Esophagus squamous epithelium (tissue), 5 donors: ENCODE measurements around the gene FAM171A1. TPM values are rescaled to one million over a fixed set of nuclear protein-coding genes. Genes with fewer than 3 reads are reported as not detected.

Source experiments
- DNase-seq: peaks from one replicate; lab custom pipeline; 2025; lab: John Stamatoyannopoulos, UW
- H3K27ac ChIP-seq, 4 donors: fragments of 200-600 bp; sonication (generic); one replicate each; pipeline ENCODE4 v1.5.1; 2016 to 2019; ENCODE audit warnings: mild to moderate bottlenecking in 1 of 4
- H3K27me3 ChIP-seq, 4 donors: fragments of 200-600 bp; sonication (generic); 1 replicate in 3 of 4; 2 replicates in 1 of 4; pipeline versions ENCODE4 v1.5.1 to v1.6.0; 2017 to 2021; ENCODE audit warnings: antibody characterized with exemption in 1 of 4
- H3K36me3 ChIP-seq, 3 donors: fragments of 200-600 bp; sonication (generic); one replicate each; pipeline ENCODE4 v1.5.1; 2016 to 2019
- H3K4me1 ChIP-seq, 3 donors: fragments of 200-600 bp; sonication (generic); one replicate each; pipeline ENCODE4 v1.5.1; 2017 to 2019
- H3K4me3 ChIP-seq, 4 donors: fragments of 200-600 bp; sonication (generic); 1 replicate in 3 of 4; 2 replicates in 1 of 4; pipeline ENCODE4 v1.5.1; 2016 to 2019; ENCODE audit warnings: mild to moderate bottlenecking in 2 of 4, moderate library complexity in 1 of 4
- H3K9me3 ChIP-seq, 3 donors: fragments of 200-600 bp; sonication (generic); one replicate each; pipeline ENCODE4 v1.5.1; 2016 to 2019
- CTCF ChIP-seq, 6 experiments: fragments of 450-650 bp in 4 of 6; fragments of 200-600 bp in 2 of 6; sonication (generic) in 2 of 6; IDR thresholded peaks; one replicate each; pipeline ENCODE4 v1.5.1; 2016 to 2019; ENCODE audit warnings: antibody characterized with exemption in 6 of 6, mild to moderate bottlenecking in 4 of 6, moderate library complexity in 4 of 6
- POLR2A ChIP-seq, 4 donors: fragments of 450-650 bp; IDR thresholded peaks; one replicate each; pipeline ENCODE4 v1.6.1; 2017; ENCODE audit warnings: antibody characterized with exemption in 4 of 4, mild to moderate bottlenecking in 4 of 4, moderate library complexity in 3 of 4
- WGBS, 2 donors: methylation state at CpG; one replicate each; pipeline ENCODE4 v1.1.5; 2018; 5-methylcytosine and 5-hydroxymethylcytosine counted together
- intact Hi-C: fragments of 100-400 bp; cut with DNase I; formaldehyde crosslinking; loops from one replicate; pipeline ENCODE4 v1.15.0; 2022
- total RNA-seq, 4 donors: library from RNA; depleted of rRNA; stranded (reverse); fragments of >200 nt; gene quantifications; one replicate each; pipeline ENCODE4 v1.1.0, GENCODE V29; 2016
- donor health status: DM: yes; HTN: yes; CAD: no.

Gene FAM171A1
- total RNA-seq, 4 donors from 2014 or later: 3.8 to 10.9 (median 5.3) TPM

GRCh38 chr10:15331461-15331860, 39.6 kb downstream of the FAM171A1 start:
- DNase-seq: no peak
- no peak overlapping the region for H3K4me3 ChIP-seq
- no peaks in the 10 kb centered on the region for H3K27me3 ChIP-seq
- intact Hi-C loops: no loop called here
- no peaks in the 10 kb centered on the region for H3K36me3 ChIP-seq
- H3K9me3 ChIP-seq: no peaks in the 10 kb centered on the region
- WGBS, 2 donors: 70 to 90% methylated on average over 1 of the region's 1 CpG
- H3K27ac ChIP-seq: no peak overlapping the region
- TF ChIP-seq POLR2A (IDR thresholded peaks at IDR 0.05): no peak
- TF ChIP-seq CTCF (IDR thresholded peaks at IDR 0.05): no peak
- H3K4me1 ChIP-seq: peaks cover 0 to 11% (median 2%) of the 10 kb centered on the region in 3 donors

- WGBS, 2 donors: 63 to 64% methylated on average over 2 of the region's 2 CpGs
- H3K9me3 ChIP-seq: no peaks in the 10 kb centered on the region
- no peaks in the 10 kb centered on the region for H3K36me3 ChIP-seq
- H3K4me3 ChIP-seq: no peak overlapping the region
- intact Hi-C loops: no loop called here
- H3K27ac ChIP-seq: no peak overlapping the region
- no peak for TF ChIP-seq CTCF (IDR thresholded peaks at IDR 0.05)
- TF ChIP-seq POLR2A (IDR thresholded peaks at IDR 0.05): no peak
- H3K4me1 ChIP-seq: peaks cover 0 to 16% (median 3%) of the 10 kb centered on the region in 3 donors
- H3K27me3 ChIP-seq: no peaks in the 10 kb centered on the region
- DNase-seq: no peak
These were observed 41.7 kb downstream of the FAM171A1 start for GRCh38 chr10:15329437-15329836.

- DNase-seq: no peak
- Histone ChIP-seq H3K27ac (peak overlapping the region in 3 of 4 donors; percentile 42 to 72 (median 71)), H3K27me3 (no peaks in the 10 kb centered on the region), H3K4me1 (peaks cover 0 to 35% (median 3%) of the 10 kb centered on the region in 3 donors), H3K4me3 (peak overlapping the region in 1 of 4 donors; percentile 15), H3K9me3 (no peaks in the 10 kb centered on the region), H3K36me3 (no peaks in the 10 kb centered on the region)
- WGBS, 2 donors: 20 to 32% methylated on average over 4 of the region's 4 CpGs
- TF ChIP-seq CTCF (IDR thresholded peaks at IDR 0.05) (no peak), POLR2A (IDR thresholded peaks at IDR 0.05) (no peak)
- intact Hi-C loops: no loop called here
These were observed 45.2 kb downstream of the FAM171A1 start for GRCh38 chr10:15325944-15326284.

- peak overlapping the region in 3 of 4 donors; percentile 42 to 72 (median 71) for H3K27ac ChIP-seq
- no peak for DNase-seq
- H3K9me3 ChIP-seq: no peaks in the 10 kb centered on the region
- intact Hi-C loops: no loop called here
- TF ChIP-seq POLR2A (IDR thresholded peaks at IDR 0.05) (no peak), CTCF (IDR thresholded peaks at IDR 0.05) (no peak)
- H3K4me3 ChIP-seq: peak overlapping the region in 1 of 4 donors; percentile 15
- peaks cover 0 to 39% (median 3%) of the 10 kb centered on the region in 3 donors for H3K4me1 ChIP-seq
- WGBS, 2 donors: 40 to 54% methylated on average over 16 to 19 of the region's 20 CpGs
- H3K36me3 ChIP-seq: no peaks in the 10 kb centered on the region
- no peaks in the 10 kb centered on the region for H3K27me3 ChIP-seq
These were observed 45.7 kb downstream of the FAM171A1 start for GRCh38 chr10:15325243-15325943.

- intact Hi-C loops: no loop called here
- H3K36me3 ChIP-seq: no peaks in the 10 kb centered on the region
- H3K27me3 ChIP-seq: no peaks in the 10 kb centered on the region
- no peak overlapping the region for H3K4me3 ChIP-seq
- no peak for DNase-seq
- 66 to 86% methylated on average over 6 of the region's 6 CpGs for WGBS, 2 donors
- H3K9me3 ChIP-seq: no peaks in the 10 kb centered on the region
- H3K4me1 ChIP-seq: peaks cover 0 to 39% (median 3%) of the 10 kb centered on the region in 3 donors
- peak overlapping the region in 1 of 4 donors; percentile 72 for H3K27ac ChIP-seq
- TF ChIP-seq POLR2A (IDR thresholded peaks at IDR 0.05) (no peak), CTCF (IDR thresholded peaks at IDR 0.05) (no peak)
These were observed 46.5 kb downstream of the FAM171A1 start for GRCh38 chr10:15324611-15325010.
